ENCODE data around the gene BANF2. TPM values are rescaled to one million over a fixed set of nuclear protein-coding genes. Genes with fewer than 3 reads are reported as not detected.

Gene BANF2
- total and polyA plus RNA-seq, 10 of the 15 experiments (the other 5 are each of a cell fraction or from before 2014, with no cell fraction given): not detected

DNA sequence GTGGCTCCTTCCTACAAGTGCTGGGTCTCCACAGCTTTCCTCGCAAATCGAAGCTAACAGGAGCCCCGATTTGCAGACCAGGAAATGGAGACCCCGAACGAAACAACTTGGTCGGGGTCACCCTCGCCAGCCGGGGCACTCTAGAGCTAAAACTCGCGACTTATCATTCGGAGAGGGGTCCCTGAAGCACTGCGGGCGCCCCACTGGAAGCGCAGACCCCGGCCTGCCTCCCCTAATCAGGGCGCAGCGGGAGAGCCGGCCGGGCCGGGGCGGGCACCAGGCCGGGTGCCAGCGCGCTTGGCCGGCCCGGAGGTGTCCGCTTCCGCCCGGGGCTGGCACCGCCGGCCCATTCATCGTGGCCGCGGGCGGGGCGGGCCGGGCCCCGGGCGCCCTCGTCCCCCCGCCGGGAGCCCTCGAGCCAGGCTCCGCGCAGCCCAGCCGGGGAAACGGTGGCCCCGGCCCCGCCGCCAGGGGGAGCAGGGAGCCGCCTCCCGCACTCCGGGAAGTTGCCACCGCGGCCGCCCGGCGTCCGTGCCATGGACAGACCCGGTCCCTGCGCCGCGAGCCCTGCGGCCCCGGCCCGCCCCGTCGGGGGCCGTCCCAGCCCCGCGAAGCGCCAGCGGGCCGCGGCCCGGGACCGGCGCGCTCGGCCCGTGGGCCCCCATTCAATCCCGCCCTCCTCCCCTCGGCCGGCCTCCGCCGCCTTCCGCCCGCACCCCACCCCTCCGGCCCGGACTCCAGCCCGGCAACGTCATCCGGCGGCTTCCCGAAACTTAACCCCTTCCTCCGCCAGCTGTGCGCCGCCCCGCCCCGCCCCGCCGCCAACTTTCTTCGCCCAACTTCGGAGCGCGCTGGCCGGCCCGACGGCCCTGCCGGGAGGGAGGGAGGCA lies 18.7 kb upstream of the BANF2 start:
- ATAC-seq (peak; percentile 41), FAIRE-seq (no peak), DNase-seq (ENCODE audit: low read depth, low spot score) (no peak)
- 0 out of 4 replicates have a peak, but pooled peaks cover 0 to 3% of the 10 kb centered on the region in 2 experiments for H3K27me3 ChIP-seq (replicated peaks in 1 of 2; ENCODE audit: control insufficient read depth in 2 of 2, insufficient read depth in 2 of 2, low read length in 1 of 2)
- WGBS (ENCODE audit: insufficient coverage, insufficient replicate concordance, low lambda C conversion rate, missing lambda C conversion rate): 1% methylated on average over 37 of the region's 110 CpGs
- H3K9me3 ChIP-seq (replicated peaks; ENCODE audit: control insufficient read depth, insufficient read depth, low read length): no peaks in the 10 kb centered on the region
- H4K20me1 ChIP-seq (ENCODE audit: control insufficient read depth, insufficient read depth): no peaks in the 10 kb centered on the region; the same call in 1 of the 2 replicates
- H2AFZ ChIP-seq (ENCODE audit: control insufficient read depth, low read depth, low read length): peak overlapping the region; percentile 51
- peaks cover 8% of the 10 kb centered on the region for H3K4me1 ChIP-seq (ENCODE audit: control insufficient read depth, insufficient read depth, low read length)
- H3K9ac ChIP-seq (ENCODE audit: control insufficient read depth, insufficient read depth, low read length): peak overlapping the region; percentile 88
- H3K4me3 ChIP-seq: peak overlapping the region; percentile 80
- ChIA-PET CTCF (interaction anchor here (0.6 to 3.0 kb wide), 19 partner anchors 13 to 316 kb away, joined by 3 to 31 read pairs (median 4); no protein-coding TSS in a partner anchor), POLR2A (interaction anchor here (0.6 to 1.8 kb wide), 5 partner anchors 214 to 314 kb away, joined by 3 to 15 read pairs (median 5); no protein-coding TSS in a partner anchor), SMC1A (ENCODE audit: uncharacterized antibody, unreplicated experiment) (interaction anchor here (0.9 to 3.7 kb wide), 14 partner anchors 10 to 316 kb away, joined by 3 to 19 read pairs (median 6); no protein-coding TSS in a partner anchor), RAD21 (ENCODE audit: unreplicated experiment) (interaction anchor here (0.6 to 3.4 kb wide), 12 partner anchors 14 to 323 kb away, joined by 3 to 44 read pairs (median 6); partner anchors contain the start of gene DSTN)
- peak overlapping the region; percentile 78 for H3K27ac ChIP-seq (ENCODE audit: control insufficient read depth, insufficient read depth)
- H3K36me3 ChIP-seq (ENCODE audit: control insufficient read depth in 2 of 2, insufficient read depth in 2 of 2, low read length in 1 of 2): no peaks in the 10 kb centered on the region; a peak in 1 of 4 replicates
- intact Hi-C loops (cut with micrococcal nuclease; ENCODE audit: unreplicated experiment) (loop anchor here (1.0 to 5.0 kb wide), 3 partner anchors 176 to 258 kb away; no protein-coding TSS in a partner anchor), in situ Hi-C loops (cut with MboI) (no loop called here)
- peak overlapping the region; percentile 81 for H3K4me2 ChIP-seq (ENCODE audit: control insufficient read depth, insufficient read depth)
- BruUV-seq (replicated peaks): no TSS peak
- H3K79me2 ChIP-seq (ENCODE audit: control insufficient read depth, insufficient read depth, low read length): peaks cover 33% of the 10 kb centered on the region
- TF ChIP-seq RBBP5 (conservative IDR thresholded peaks at IDR 0.05) (no peak), KDM1A (IDR thresholded peaks at IDR 0.05; ENCODE audit: borderline replicate concordance) (no peak), ZNF274 (IDR thresholded peaks at IDR 0.05; ENCODE audit: insufficient read depth, insufficient read length) (no peak), HCFC1 (IDR thresholded peaks at IDR 0.05; ENCODE audit: low read length) (no peak), SRF (IDR thresholded peaks at IDR 0.05; ENCODE audit: low read depth in 2 of 2, low read length in 2 of 2) (0 out of 4 replicates have a peak, but pooled peaks of 1 of the 2 experiments have one; percentile 22), PML (IDR thresholded peaks at IDR 0.05; ENCODE audit: low read length) (no peak), BHLHE40 (IDR thresholded peaks at IDR 0.05; ENCODE audit: borderline replicate concordance in 1 of 2, low read depth in 2 of 2, low read length in 1 of 2) (peak; percentile 30 to 60; a peak in 3 of 4 replicates), CTCF (IDR thresholded peaks at IDR 0.05 in 2 of 3, conservative IDR thresholded peaks at IDR 0.05 in 1 of 3; ENCODE audit: control insufficient read depth in 2 of 3, extremely low read depth in 1 of 3, insufficient read depth in 1 of 3, low read depth in 3 of 3, low read length in 3 of 3) (peak; percentile 46 to 81 (median 73); a peak in 5 of 6 replicates), YY1 (IDR thresholded peaks at IDR 0.05; ENCODE audit: low read depth, low read length) (peak; percentile 79), ZNF217 (IDR thresholded peaks at IDR 0.05) (no peak), ZZZ3 (IDR thresholded peaks at IDR 0.05; ENCODE audit: control insufficient read depth, insufficient read length, low read depth) (no peak), TARDBP (IDR thresholded peaks at IDR 0.05; ENCODE audit: borderline replicate concordance) (no peak), SREBF2 (IDR thresholded peaks at IDR 0.05; ENCODE audit: low read length) (no peak), SP1 (IDR thresholded peaks at IDR 0.05; ENCODE audit: low read depth, low read length) (no peak), CBX3 (IDR thresholded peaks at IDR 0.05; ENCODE audit: borderline replicate concordance, low read depth) (no peak)
- TF ChIP-seq, protein P1, sequence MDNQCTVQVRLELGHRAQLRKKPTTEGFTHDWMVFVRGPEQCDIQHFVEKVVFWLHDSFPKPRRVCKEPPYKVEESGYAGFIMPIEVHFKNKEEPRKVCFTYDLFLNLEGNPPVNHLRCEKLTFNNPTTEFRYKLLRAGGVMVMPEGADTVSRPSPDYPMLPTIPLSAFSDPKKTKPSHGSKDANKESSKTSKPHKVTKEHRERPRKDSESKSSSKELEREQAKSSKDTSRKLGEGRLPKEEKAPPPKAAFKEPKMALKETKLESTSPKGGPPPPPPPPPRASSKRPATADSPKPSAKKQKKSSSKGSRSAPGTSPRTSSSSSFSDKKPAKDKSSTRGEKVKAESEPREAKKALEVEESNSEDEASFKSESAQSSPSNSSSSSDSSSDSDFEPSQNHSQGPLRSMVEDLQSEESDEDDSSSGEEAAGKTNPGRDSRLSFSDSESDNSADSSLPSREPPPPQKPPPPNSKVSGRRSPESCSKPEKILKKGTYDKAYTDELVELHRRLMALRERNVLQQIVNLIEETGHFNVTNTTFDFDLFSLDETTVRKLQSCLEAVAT (IDR thresholded peaks at IDR 0.05): no peak
- TF ChIP-seq, protein P2, sequence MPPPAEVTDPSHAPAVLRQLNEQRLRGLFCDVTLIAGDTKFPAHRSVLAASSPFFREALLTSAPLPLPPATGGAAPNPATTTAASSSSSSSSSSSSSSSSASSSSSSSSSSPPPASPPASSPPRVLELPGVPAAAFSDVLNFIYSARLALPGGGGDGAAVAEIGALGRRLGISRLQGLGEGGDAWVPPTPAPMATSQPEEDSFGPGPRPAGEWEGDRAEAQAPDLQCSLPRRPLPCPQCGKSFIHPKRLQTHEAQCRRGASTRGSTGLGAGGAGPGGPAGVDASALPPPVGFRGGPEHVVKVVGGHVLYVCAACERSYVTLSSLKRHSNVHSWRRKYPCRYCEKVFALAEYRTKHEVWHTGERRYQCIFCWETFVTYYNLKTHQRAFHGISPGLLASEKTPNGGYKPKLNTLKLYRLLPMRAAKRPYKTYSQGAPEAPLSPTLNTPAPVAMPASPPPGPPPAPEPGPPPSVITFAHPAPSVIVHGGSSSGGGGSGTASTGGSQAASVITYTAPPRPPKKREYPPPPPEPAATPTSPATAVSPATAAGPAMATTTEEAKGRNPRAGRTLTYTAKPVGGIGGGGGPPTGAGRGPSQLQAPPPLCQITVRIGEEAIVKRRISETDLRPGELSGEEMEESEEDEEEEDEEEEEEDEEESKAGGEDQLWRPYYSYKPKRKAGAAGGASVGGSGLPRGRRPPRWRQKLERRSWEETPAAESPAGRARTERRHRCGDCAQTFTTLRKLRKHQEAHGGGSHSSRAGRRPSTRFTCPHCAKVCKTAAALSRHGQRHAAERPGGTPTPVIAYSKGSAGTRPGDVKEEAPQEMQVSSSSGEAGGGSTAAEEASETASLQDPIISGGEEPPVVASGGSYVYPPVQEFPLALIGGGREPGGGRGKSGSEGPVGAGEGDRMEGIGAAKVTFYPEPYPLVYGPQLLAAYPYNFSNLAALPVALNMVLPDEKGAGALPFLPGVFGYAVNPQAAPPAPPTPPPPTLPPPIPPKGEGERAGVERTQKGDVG (CRISPR knock-in tag; IDR thresholded peaks at IDR 0.05): no peak
